HS-27A (cell line): ENCODE measurements around the gene CEND1.
"Not testable (repeated sequence)": the region's sequence is repeated elsewhere in the genome, so short reads cannot be mapped to it uniquely, and the experiment has no call there.

Source experiments
- DNase-seq: peaks from one replicate; pipeline ENCODE4 v3.0.0-alpha.2; 2012; ENCODE audit warnings: low read depth, missing footprints

CEND1 gene

DNA sequence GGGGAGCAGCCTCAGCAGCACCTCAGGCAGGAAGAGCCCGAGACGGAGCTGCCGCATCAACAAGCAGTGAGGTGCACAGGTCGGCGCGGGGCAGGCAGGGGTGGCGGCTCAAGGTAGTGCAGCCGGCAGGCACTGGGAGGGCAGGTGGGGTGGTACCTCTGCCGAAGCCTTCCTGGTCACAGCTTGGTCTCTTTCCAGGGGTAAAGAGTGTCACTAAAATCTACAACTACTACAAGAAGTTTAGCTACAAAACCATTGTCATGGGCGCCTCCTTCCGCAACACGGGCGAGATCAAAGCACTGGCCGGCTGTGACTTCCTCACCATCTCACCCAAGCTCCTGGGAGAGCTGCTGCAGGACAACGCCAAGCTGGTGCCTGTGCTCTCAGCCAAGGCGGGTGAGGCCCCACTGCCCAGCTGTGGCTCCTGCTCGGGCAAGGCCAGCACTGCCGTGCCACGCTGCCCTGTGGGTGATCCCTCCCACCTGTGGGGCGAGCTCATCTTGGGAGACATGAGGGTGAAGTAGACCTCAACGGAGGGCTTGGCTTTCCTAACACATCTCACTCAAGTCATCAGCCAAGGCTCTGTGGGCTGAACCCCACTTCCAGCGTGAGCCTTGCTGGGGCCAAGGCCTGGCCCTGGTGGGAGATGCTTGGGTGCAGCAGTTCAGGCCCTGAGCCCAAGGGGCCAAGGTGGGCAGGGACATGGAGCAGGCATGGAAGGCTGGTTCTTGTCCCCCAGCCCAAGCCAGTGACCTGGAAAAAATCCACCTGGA, 26.2 kb downstream of the CEND1 start:
- DNase-seq = no peak

DNA sequence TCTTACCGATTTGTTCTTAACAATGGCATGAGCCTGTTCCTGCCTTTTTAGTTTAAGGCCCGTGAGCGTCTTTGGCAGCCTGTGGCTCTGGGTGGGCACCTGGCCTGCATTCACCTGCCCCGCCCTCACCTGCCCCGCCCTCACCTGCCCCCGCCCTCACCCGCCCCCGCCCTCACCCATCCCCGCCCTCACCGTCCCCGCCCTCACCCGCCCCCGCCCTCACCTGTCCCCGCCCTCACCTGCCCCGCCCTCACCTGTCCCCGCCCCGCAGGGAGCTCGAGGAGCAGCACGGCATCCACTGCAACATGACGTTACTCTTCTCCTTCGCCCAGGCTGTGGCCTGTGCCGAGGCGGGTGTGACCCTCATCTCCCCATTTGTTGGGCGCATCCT, 26.8 kb downstream of the CEND1 start:
- no peak for DNase-seq

DNA sequence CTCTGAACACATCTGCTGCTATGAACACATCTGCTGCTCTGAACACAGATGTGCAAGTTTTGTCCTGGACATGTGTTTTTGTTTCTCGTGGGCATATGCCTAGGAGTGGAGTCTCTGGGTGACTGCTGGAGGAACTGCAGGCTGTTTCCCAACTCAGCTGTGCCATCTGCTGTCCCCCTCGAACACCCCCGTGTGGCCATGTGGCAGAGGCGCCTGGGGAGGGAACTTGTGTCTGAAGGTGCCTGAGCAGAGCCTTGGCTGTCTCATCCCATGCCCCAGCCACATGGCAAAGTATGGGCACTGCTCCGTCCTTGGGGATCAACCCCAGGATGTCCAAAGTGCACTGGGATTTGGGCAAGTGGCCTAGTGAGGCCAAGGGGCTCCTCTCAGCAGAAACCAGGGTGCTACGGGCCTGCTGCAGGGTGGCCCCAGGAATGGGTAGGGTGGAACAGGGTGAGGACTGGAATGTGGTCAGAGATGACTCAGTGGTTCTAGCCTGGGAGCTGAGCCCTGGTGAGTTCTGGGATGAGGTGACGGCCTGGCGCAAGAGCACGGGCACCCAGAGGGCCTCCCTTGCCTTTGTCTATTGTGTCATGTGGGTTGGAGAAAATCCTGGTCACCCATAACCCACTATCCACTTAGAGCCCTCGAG, 27.3 kb downstream of the CEND1 start:
- peak; percentile 76 for DNase-seq

DNA sequence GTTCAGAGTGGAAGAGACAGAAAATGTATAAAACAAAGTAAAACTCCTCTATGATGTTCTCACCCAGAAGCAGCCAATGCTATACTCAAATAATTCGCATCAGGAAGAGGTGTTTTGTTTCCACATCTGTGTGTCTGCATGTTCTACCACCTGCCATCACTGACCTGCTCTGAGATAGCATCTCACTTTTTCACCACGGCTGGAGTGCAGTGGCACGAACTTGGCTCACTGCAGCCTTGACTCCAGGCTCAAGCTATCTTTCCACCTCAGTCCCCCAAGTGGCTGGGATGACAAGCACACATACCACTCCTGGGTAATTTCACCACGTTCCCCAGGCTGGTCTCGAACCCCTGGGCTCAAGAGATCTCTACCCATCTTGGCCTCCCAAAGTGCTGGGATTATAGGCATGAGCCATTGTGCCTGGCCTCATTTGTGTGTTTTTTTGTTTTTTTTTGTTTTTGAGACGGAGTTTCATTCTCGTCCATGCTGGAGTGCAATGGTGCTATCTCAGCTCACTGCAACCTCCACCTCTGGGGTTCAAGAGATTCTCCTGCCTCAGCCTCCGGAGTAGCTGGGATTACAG, 28.3 kb downstream of the CEND1 start:
- no peak for DNase-seq

DNA sequence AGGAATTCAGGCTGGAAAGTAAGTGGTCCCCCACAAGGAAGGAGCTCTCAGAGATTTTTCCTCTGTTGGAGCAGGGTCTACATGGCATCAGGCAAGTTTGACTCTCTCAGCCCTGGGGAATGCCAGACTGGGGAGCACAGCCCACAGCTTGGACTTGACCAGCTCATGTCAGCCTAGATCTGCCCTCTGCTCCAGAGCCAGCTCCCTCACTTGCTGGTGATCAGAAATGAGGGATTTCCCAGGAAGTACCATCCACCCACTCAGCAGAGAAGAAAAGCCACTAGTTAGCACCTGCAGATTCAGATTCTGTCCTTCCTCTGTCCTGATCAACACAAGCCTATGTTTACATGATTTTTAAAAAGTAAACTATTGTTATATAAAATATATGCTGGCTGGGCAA, 29.7 kb downstream of the CEND1 start:
- DNase-seq = no peak

DNA sequence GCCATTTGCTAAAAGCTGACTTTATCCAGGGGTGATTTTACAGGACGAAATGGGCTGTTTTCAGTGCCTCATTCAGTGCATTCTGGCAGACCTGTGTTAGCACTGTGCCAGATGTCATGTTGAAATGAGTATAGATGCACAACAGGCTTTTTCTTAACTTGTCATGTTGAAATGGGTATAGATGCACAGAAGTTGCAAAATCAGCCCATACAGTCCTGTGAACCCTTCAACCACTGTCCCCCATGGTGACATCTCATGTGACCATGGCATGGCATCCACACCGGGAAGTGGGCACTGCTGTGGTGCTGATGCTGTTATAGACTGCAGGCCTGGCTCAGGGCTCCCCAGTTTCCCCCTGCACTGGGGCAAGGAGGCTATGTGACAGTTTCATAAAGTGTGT, 40.2 kb downstream of the CEND1 start:
- no peak for DNase-seq

DNA sequence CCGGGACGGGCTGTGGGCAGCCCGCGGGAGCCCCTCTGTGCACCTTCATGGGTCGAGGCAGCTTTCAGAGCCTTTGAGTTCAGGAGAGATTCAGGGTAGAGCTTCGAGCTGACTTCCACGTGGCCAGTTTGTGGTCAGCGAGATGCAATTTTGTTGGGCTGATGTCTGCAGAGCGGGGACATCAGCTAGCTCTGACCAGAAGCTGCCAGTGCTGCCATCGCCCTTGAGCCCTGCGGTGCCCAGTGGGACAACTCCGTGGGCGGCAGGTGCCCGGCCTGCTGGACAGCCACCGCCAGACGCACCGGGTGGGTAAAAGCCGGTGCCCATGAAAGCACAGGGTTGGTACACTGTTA, 41.9 kb downstream of the CEND1 start:
- no peak for DNase-seq

DNA sequence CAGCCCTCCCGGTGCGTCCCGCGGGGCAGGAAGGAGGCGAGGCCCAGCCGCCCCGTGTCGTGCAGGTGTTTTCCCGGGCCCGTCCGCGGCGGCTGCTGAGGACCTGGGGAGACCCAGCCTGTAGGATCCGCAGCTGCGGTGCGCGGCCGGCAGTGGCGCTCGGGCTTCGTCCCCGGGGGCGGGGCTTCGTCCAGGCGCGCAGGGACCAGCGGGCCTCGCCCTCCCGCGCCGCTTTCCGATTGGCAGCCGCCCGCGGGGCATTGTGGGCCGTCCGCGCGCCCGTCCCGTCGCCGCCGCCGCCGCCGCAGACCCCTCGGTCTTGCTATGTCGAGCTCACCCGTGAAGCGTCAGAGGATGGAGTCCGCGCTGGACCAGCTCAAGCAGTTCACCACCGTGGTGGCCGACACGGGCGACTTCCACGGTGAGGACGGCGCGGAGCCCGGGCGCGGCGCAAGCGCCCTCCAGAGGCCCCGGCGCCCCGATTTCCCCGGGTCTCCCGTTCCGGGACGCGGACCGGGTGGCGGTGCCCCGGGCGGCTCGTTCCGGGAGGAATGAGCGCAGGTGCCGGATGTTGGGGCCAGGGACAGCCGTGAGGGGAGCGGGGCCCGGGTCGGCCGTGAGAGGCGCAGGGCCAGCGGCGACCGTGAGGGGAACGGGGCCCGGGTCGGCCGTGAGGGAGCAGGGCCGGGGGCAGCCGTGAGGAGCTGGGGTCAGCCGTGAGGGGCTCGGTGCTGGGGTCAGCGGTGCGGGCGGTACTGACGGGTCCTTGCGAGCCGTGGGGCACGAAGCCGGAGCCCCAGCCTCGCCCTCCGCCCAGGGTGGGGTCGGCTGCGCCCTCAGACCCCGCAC, 42.5 kb downstream of the CEND1 start, which contains the start of gene TALDO1:
Gene TALDO1 (plus strand): TSS at position 307 of the 849 bp plus-strand sequence. CDS start 18 bp downstream, at position 325.
- peak; percentile 56 for DNase-seq

DNA sequence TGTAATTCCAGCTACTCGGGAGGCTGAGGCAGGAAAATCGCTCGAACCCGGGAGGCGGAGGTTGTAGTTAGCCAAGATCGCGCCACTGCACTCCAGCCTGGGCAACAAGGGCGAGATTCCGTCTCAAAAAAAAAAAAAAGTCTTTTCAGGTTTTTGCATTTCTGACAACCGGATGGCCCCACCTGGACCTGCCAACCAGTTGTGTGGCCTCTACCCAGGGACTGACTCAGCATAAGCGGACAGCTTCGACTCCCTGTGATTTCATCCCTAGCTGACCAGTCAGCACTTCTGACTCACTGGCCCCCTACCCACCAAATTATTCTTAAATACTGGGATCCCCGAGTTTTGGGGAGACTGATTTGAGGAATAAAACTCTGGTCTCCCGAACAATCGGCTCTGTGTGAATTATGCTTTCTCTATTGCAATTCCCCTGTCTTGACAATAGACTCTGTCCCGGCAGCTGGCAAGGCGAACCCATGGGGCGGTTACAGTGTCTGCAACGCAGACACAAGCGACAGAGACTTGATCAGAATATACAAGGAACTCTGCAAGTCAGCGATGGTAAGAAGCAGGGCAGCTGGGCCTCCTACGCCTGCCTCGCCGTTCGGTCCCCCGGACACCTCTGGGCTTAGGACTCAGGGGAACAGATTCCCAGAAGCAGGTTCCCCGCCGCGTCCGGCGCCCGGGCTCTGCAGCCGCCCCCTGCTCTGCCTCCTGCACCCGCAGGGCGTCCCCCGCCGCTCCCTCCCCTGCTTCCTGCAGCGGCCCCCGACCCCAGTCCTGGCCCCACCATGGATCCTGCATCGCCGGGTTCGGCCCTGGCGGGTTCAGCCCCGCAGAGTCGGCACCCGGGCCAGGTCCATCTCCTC, 43.4 kb downstream of the CEND1 start:
- no peak for DNase-seq

DNA sequence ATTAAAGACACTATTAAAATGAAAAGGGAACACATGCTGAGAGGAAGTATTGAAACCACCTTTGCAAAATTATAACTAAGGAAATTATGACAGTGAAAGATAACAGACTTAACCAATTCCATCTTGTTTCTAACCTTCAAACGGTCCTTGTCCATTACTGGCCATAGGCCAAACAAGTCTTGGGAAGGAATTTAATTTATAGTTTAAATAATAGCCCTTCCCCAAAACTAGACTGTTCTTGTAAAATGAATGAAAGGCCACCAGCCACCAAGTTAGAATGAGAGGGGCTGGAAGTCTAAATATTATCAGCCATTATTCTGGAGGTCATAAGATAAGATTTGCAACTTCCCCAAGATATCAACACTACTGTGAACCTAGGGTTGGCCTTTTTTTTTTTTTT, 44.5 kb downstream of the CEND1 start:
- no peak for DNase-seq

DNA sequence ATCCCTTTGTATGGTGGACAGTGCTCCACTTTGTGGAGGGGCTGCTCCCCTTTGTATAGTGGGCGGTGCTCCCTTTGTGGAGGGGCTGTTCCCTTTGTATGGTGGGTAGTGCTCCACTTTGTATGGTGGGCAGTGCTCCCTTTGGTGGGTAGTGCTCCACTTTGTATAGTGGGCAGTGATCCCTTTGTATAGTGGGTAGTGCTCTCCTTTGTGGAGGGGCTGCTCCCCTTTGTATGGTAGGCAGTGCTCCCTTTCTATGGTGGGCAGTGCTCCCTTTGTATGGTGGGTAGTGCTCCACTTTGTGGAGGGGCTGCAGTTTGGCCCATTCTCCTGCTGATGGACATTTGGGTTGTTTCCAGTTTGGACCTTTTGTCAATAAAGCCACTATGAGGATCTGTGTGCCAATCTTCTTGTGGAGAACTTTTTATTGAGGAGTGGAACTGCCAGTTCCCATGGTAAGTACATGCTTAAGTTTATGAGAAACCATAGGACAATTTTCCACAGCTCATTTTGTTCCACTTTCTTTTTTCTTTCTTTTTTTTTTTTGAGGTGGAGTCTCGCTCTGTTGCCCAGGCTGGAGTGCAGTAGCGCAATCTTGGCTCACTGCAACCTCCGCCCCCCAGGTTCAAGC, 47.2 kb downstream of the CEND1 start:
- no peak for DNase-seq

DNA sequence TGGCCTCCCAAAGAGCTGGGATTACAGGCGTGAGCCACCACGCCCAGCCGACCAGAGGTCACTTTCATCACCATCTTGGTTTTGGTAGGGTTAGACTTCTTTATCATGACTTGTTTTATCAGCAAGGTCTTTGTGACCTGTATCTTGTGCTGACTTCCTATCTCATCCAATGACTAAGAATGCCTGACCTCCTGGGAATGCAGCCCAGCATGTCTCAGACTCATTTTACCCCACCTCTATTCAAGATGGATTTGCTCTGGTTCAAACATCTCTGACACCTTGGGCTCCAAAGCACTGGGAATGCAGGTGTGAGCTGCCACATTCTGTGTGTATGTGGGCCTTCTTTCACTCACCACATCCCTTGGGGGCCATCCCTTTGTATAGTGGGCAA, 47.7 kb downstream of the CEND1 start:
- no peak for DNase-seq

DNA sequence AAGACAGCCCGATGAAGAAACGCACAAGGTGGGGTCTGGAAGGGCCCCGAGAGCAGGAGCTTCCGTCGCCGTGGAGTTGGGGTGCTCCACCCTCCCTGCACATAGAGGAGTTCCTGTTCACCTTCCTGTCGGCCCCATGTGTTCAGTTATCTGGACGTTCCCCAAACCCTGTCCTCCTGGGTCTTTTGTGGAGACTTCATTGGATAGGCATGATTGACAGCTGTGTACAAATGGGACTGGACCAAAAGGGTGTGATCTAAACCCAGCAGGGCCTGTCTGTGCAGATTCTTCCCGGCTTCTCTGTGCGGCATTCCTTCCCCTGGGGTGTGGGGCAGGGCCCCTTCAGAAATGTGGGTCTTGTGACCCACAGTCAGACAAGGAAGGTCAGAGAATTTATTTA, 52.0 kb downstream of the CEND1 start:
- not testable (repeated sequence) for DNase-seq

DNA sequence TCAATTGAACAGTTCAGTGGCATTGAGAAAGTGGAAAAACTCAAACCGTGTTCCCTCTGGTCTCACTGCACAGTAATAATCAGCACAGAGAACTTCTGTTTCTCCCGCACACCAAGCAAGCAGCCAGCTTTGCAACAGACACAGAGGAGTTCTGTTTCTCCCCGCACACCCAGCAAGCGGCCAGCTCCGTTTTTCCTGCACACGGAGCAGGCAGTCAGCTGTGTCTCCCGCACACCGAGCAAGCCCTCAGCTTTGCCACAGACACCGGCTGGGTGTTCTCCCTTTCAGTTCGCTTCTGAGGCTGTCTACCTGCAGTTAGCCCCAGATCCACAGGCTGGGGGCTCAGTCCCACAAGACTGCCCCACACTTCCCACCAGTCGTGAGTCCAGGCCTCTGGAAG, 52.5 kb downstream of the CEND1 start:
- DNase-seq = no peak
